Endothelial cell of umbilical vein (primary cell): ENCODE measurements around the gene MMP21.

Experiments
- EZH2 ChIP-seq: IDR thresholded peaks from 2 replicates; pipeline ENCODE4 v1.6.1; 2012; ENCODE audit warnings: borderline replicate concordance, low read depth, mild to moderate bottlenecking, moderate library complexity, low read length, inconsistent platforms; ENCODE audit not compliant: severe bottlenecking
- FOS ChIP-seq: IDR thresholded peaks from 2 replicates; pipeline ENCODE4 v1.6.1; 2011; ENCODE audit warnings: mild to moderate bottlenecking, low read length, moderate library complexity, borderline replicate concordance; ENCODE audit not compliant: insufficient read depth
- JUN ChIP-seq: IDR thresholded peaks from 2 replicates; pipeline ENCODE4 v1.6.1; 2011; ENCODE audit warnings: borderline replicate concordance, low read depth; ENCODE audit not compliant: insufficient read length, insufficient read depth
- MAX ChIP-seq: IDR thresholded peaks from 2 replicates; pipeline ENCODE4 v1.6.1; 2011; ENCODE audit not compliant: insufficient read depth, insufficient read length
- MYC ChIP-seq: IDR thresholded peaks from one replicate; pipeline ENCODE4 v1.6.1; 2011; ENCODE audit warnings: mild to moderate bottlenecking, low read depth, low read length
- POLR2A ChIP-seq: IDR thresholded peaks from 2 replicates; pipeline ENCODE4 v1.6.1; 2012; ENCODE audit warnings: low read depth, mild to moderate bottlenecking, control low read depth, low read length
- POLR2AphosphoS5 ChIP-seq: IDR thresholded peaks from 2 replicates; pipeline ENCODE4 v1.6.1; 2012; ENCODE audit warnings: low read depth, mild to moderate bottlenecking, control low read depth, low read length, moderate library complexity; ENCODE audit not compliant: insufficient read depth
- TF ChIP-seq, protein P1 (sequence below), 2 donors: IDR thresholded peaks; 1 replicate in 1 of 2; 2 replicates in 1 of 2; pipeline ENCODE4 v1.5.1; 2011; ENCODE audit warnings: low read length in 2 of 2, mild to moderate bottlenecking in 2 of 2, moderate library complexity in 2 of 2, control low read depth in 1 of 2, inconsistent platforms in 1 of 2, low read depth in 1 of 2; ENCODE audit not compliant: insufficient read depth in 1 of 2; ENCODE audit errors: extremely low read depth in 1 of 2

DNA sequence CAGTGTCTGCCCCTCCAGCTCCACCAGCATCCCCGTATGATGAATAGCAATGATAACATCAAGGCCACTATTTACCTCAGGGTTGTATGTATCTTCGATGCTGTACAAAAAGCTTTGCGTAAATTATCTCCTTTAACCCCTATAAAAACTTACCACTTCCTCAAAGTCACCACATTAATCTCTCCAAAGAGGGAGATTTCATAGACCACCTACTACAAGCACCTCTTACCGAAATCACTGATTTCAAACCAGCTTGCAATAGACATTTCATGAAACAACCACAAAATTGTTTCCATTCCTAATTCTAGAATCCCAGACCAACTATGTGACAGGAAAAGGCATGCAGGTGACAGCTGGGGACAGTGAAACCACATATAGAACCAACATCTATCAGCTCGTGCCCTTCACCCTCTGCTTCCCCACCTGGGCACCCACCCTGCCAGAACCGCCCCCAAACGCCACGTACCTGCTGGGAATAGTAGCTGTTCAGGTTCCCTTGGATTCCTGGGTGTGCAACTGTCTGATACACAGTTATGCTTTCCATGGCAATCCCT lies 20.1 kb upstream of the MMP21 start:
- TF ChIP-seq POLR2A, result no peak
- TF ChIP-seq, protein P1, sequence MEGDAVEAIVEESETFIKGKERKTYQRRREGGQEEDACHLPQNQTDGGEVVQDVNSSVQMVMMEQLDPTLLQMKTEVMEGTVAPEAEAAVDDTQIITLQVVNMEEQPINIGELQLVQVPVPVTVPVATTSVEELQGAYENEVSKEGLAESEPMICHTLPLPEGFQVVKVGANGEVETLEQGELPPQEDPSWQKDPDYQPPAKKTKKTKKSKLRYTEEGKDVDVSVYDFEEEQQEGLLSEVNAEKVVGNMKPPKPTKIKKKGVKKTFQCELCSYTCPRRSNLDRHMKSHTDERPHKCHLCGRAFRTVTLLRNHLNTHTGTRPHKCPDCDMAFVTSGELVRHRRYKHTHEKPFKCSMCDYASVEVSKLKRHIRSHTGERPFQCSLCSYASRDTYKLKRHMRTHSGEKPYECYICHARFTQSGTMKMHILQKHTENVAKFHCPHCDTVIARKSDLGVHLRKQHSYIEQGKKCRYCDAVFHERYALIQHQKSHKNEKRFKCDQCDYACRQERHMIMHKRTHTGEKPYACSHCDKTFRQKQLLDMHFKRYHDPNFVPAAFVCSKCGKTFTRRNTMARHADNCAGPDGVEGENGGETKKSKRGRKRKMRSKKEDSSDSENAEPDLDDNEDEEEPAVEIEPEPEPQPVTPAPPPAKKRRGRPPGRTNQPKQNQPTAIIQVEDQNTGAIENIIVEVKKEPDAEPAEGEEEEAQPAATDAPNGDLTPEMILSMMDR (IDR thresholded peaks at IDR 0.05; ENCODE audit: extremely low read depth in 1 of 2, insufficient read depth in 1 of 2, low read depth in 1 of 2, low read length in 2 of 2), result no peak
- no peak for TF ChIP-seq MAX
- TF ChIP-seq POLR2AphosphoS5, result no peak
- TF ChIP-seq JUN, result no peak
- no peak for TF ChIP-seq EZH2
- TF ChIP-seq FOS, result no peak
- TF ChIP-seq MYC, result no peak
